ENCODE results near the gene CYP20A1. TPM values are rescaled to one million over a fixed set of nuclear protein-coding genes. Genes with fewer than 3 reads are reported as not detected.
"Not testable (repeated sequence)": the region's sequence is repeated elsewhere in the genome, so short reads cannot be mapped to it uniquely, and the experiment has no call there.

CYP20A1 gene
- total RNA-seq, 1 donor from 2014 or later, result 52.4 TPM

DNA sequence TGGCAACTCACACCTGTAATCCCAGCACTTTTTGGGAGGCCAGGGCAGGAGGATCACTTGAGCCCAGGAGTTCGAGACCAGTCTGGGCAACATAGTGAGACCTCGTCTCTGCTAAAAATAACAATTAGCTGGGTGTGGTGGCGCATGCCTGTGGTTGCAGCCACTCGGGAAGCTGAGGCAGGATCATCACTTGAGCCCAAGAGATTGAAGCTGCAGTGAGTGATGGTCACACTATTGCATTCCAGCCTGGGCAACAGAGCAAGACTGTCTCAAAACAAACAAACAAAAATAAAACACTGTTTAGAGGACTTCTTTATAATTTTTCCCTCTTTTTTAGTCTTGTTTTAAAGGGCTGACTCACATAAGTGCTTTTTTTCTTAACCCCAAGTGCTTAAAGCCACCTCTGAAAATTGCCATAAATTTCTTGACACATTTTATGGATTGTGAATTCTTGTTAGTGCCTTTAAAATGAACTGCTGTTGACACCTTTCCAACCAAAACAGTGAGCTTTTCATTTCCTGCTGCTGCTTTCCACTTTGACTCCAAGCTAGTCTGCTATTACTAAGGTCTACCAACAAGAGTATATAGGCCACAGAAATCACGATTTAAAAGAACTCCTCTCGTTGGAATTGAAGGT is 41.7 kb downstream of the CYP20A1 start:
- DNase-seq (ENCODE audit: low read depth), result peak; percentile 80

DNA sequence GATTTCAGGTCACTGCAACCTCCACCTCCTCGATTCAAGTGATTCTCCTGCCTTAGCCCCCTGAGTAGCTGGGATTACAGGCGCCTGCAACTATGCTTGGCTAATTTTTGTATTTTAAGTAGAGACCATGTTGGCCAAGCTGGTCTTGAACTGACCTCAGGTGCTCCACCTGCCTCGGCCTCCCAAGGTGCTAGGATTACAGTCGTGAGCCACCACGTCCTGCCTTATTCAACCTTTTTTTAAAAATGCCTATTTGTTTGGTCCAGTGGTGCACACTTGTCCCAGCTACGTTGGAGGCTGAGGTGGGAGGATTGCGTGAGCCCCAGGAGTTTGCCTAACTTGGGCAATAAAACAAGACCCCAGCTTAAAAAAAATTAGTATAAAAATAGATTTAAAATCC is 43.3 kb downstream of the CYP20A1 start:
- no peak for DNase-seq (ENCODE audit: low read depth)

DNA sequence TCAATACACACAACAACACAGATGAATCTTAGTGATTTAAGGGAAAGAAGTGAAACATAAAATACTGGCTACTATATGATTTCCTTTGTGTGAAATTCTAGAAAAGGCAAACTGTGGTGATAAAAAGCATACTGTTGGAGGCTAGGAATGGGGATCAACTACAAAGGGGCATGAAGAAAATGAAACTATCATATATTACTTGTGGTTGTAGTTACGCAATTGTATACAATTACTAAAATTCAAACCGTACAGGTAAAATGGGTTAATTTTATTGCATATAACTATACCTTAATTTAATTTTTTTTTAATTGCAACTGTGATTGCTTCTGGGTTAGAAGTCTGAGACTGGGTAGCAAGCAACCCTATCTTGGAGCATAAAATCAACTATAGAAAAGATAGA is 47.7 kb downstream of the CYP20A1 start:
- DNase-seq (ENCODE audit: low read depth), result no peak

DNA sequence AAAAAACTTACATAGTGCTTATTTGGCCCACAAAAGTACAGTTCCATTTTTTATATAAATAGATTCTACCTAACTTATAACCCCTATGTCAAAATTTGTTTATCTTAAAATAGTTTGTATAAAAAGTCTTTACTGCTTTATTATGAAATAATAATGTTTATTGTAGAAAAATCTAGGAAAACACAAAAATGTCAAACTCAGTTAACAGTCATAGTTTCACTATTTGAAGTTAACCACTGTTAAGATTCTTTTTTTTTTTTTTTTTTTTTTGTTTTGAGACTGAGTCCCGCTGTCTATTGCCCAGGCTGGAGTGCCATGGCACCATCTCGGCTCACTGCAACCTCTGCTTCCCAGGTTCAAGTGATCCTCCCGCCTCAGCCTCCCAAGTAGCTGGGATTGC is 62.8 kb downstream of the CYP20A1 start:
- DNase-seq (ENCODE audit: low read depth), result no peak

- not testable (repeated sequence) for DNase-seq (ENCODE audit: low read depth)
Measured at GRCh38 chr2:203302586-203302985, 63.8 kb downstream of the CYP20A1 start.

GRCh38 chr2:203310688-203311436 is 72.0 kb downstream of the CYP20A1 start:
- DNase-seq (ENCODE audit: low read depth), result no peak

GRCh38 chr2:203326356-203326755 is 87.5 kb downstream of the CYP20A1 start:
- DNase-seq (ENCODE audit: low read depth), result peak; percentile 21

DNA sequence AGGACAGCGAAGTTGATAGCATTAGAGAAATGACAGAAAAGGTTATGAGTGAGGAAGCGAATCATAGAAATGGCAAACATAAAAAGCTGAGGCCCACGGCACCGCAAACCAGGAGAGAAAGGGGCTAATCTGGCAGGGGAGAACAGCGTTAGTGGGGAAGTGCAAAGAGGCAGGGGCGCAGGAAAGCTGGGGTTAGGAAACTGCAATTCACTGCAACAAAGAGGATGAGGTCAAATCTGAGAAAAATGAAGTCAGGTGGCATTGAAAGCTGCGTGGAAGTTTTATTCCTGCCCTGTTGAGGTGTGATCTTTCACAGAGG is 88.7 kb downstream of the CYP20A1 start:
- no peak for DNase-seq (ENCODE audit: low read depth)

DNA sequence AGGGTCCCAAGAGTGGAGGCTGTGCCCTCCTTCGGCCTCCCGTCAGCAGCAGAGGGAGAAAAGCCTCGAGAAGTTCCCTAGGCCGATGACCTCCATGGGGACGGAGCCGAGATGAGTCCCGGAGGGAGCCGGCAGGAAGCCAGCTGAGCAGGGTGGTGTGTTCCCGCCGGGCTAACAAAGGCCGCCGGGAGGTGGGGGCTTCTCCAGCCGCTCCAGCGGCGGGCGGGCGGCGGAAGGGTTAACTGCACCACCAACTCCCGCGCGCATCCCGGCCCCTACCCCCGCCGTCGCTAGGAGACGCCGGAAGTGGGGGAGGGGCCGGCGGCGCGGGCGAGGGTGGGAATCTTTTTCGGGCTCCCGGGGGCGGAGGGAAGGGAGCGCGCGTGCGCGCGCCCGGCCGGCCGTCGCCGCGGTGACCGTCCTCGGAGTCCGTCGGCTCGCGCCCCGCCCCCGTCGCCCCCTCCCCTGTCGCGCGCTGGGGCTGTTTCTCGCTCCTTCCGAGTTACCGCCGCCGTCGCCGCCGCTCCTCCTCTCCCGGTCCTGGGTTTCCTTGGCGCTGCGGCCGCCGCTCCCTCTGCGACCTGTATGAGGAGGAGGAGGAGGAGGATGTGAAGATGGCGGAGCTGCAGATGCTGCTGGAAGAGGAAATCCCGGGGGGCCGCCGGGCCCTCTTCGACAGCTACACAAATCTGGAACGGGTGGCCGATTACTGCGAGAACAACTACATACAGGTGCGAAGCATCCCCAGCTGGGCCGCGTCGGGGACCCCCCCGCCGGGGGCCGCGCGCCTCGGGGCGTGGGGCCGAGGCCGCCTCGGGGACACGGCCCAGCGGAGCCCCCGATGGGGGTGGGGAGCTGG is 89.3 kb downstream of the CYP20A1 start, which contains the start of gene ABI2:
Gene ABI2 (plus strand): TSS at position 494 of the 859 bp plus-strand sequence. CDS start 121 bp downstream, at position 615.
- DNase-seq (ENCODE audit: low read depth), result peak; percentile 18

- DNase-seq (ENCODE audit: low read depth), result no peak
Measured at GRCh38 chr2:203328760-203329540, 90.1 kb downstream of the CYP20A1 start.

GRCh38 chr2:203330434-203330833 is 91.6 kb downstream of the CYP20A1 start:
- DNase-seq (ENCODE audit: low read depth), result peak; percentile 64

GRCh38 chr2:203338322-203338721 is 99.5 kb downstream of the CYP20A1 start:
- no peak for DNase-seq (ENCODE audit: low read depth)

GRCh38 chr2:203340791-203341487 is 102.1 kb downstream of the CYP20A1 start:
- peak; percentile 92 for DNase-seq (ENCODE audit: low read depth)

- no peak for DNase-seq (ENCODE audit: low read depth)
Measured at GRCh38 chr2:203341741-203342310, 103.0 kb downstream of the CYP20A1 start.

- DNase-seq (ENCODE audit: low read depth), result not testable (repeated sequence)
Measured at GRCh38 chr2:203342374-203342773, 103.6 kb downstream of the CYP20A1 start.

DNA sequence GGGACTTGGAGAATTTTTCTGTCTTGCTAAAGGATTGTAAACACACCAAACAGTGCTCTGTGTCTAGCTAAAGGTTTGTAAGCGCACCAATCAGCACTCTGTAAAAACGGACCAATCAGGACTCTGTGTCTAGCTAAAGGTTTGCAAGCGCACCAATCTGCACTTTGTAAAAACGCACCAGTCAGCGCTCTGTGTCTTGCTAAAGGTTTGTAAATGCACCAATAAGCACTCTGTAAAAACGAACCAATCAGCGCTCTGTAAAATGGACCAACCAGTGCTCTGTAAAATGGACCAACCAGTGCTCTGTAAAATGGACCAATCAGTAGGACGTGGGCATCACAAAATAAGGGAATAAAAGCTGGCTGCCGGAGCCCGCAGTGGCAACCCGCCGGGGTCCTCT is 105.8 kb downstream of the CYP20A1 start:
- no peak for DNase-seq (ENCODE audit: low read depth)

- DNase-seq (ENCODE audit: low read depth), result no peak
Measured at GRCh38 chr2:203346612-203347011, 107.8 kb downstream of the CYP20A1 start.

GRCh38 chr2:203347375-203347774 is 108.6 kb downstream of the CYP20A1 start:
- DNase-seq (ENCODE audit: low read depth), result no peak

- DNase-seq (ENCODE audit: low read depth), result no peak
Measured at GRCh38 chr2:203352604-203353255, 113.9 kb downstream of the CYP20A1 start.

DNA sequence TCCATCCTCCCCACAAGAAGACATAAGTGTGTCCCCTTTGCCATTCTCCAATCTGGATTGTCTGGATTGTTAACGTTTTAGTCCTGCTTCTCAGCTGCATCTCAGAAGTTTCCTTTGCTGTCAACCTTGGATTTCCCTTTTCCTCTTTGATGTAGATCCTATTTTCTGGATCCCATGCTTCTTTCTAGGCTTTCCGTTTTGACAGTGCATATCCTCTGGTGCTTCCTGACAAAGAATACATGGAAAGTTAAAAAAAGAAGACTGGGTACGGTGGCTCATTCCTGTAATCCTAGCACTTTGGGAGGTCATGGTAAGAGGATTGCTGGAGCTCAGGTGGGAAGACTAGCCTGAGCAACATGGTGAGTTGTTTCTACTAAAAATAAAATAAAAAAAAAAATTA is 116.1 kb downstream of the CYP20A1 start:
- DNase-seq (ENCODE audit: low read depth), result no peak

Data from renal cortical epithelial cell (primary cell).